GM23248 (cell line): ENCODE data around the gene AVL9. TPM values are rescaled to one million over a fixed set of nuclear protein-coding genes. Genes with fewer than 3 reads are reported as not detected.

ENCODE experiments used
- DNase-seq: peaks from one replicate; pipeline ENCODE4 v3.0.0-alpha.2; 2015
- H2AFZ ChIP-seq: fragments of 200-600 bp; sonication (generic); 2 replicates; pipeline ENCODE4 v1.6.1; 2016; ENCODE audit warnings: antibody characterized with exemption
- H3F3A ChIP-seq: fragments of 200-600 bp; sonication (generic); 2 replicates; pipeline ENCODE4 v1.6.1; 2016; ENCODE audit warnings: mild to moderate bottlenecking, antibody characterized with exemption, mixed run types; ENCODE audit not compliant: insufficient read depth
- H3K27ac ChIP-seq: fragments of 200-600 bp; sonication (generic); 2 replicates; pipeline ENCODE4 v1.5.1; 2016; ENCODE audit warnings: mild to moderate bottlenecking
- H3K27me3 ChIP-seq: fragments of 200-600 bp; sonication (generic); replicated peaks from 2 replicates; pipeline ENCODE4 v1.6.1; 2016; ENCODE audit warnings: mild to moderate bottlenecking; ENCODE audit not compliant: insufficient read depth
- H3K36me3 ChIP-seq: fragments of 200-600 bp; sonication (generic); 2 replicates; pipeline ENCODE4 v1.6.1; 2016; ENCODE audit warnings: low read depth, mild to moderate bottlenecking
- H3K4me1 ChIP-seq: fragments of 200-600 bp; sonication (generic); 2 replicates; pipeline ENCODE4 v1.6.1; 2016; ENCODE audit warnings: mild to moderate bottlenecking; ENCODE audit not compliant: insufficient read depth
- H3K4me2 ChIP-seq: fragments of 200-600 bp; sonication (generic); one replicate; pipeline ENCODE4 v1.6.1; 2016; ENCODE audit warnings: mild to moderate bottlenecking; ENCODE audit not compliant: unreplicated experiment
- H3K4me3 ChIP-seq: fragments of 200-600 bp; sonication (generic); 2 replicates; pipeline ENCODE4 v1.5.1; 2016; ENCODE audit warnings: mild to moderate bottlenecking
- H3K79me2 ChIP-seq: fragments of 200-600 bp; sonication (generic); 2 replicates; pipeline ENCODE4 v1.6.1; 2016; ENCODE audit warnings: mild to moderate bottlenecking; ENCODE audit not compliant: insufficient read depth
- H3K9ac ChIP-seq: fragments of 200-600 bp; sonication (generic); 2 replicates; pipeline ENCODE4 v1.6.1; 2016; ENCODE audit warnings: mild to moderate bottlenecking
- H3K9me2 ChIP-seq: fragments of 200-600 bp; sonication (generic); 2 replicates; pipeline ENCODE4 v1.6.1; 2016; ENCODE audit warnings: mixed run types, mild to moderate bottlenecking, moderate library complexity; ENCODE audit not compliant: insufficient read depth
- H3K9me3 ChIP-seq: fragments of 200-600 bp; sonication (generic); one replicate; pipeline ENCODE4 v1.6.1; 2017; ENCODE audit warnings: low read depth
- H4K20me1 ChIP-seq: fragments of 200-600 bp; sonication (generic); 2 replicates; pipeline ENCODE4 v1.6.0; 2016; ENCODE audit not compliant: insufficient read depth
- EZH2 ChIP-seq: fragments of 200-600 bp; sonication (generic); IDR thresholded peaks from 2 replicates; pipeline ENCODE4 v1.6.1; 2018; ENCODE audit warnings: antibody characterized with exemption, mild to moderate bottlenecking; ENCODE audit not compliant: insufficient read depth, poor library complexity, severe bottlenecking
- EZH2phosphoT487 ChIP-seq: fragments of 200-600 bp; sonication (generic); IDR thresholded peaks from 2 replicates; pipeline ENCODE4 v1.6.1; 2018; ENCODE audit warnings: antibody characterized with exemption, moderate library complexity, mild to moderate bottlenecking, low read depth; ENCODE audit not compliant: insufficient read depth
- WGBS, 2 experiments: methylation state at CpG; one replicate each; pipeline ENCODE4 v1.1.6; 2015 to 2017; ENCODE audit warnings: low lambda C conversion rate in 2 of 2, low coverage in 1 of 2; ENCODE audit errors: missing lambda C conversion rate in 2 of 2; 5-methylcytosine and 5-hydroxymethylcytosine counted together
- in situ Hi-C: fragments of 300-500 bp; cut with MboI; formaldehyde crosslinking; loops from 2 replicates; pipeline ENCODE4 v1.15.0; 2020
- polyA plus RNA-seq: library from polyadenylated mRNA; unstranded; fragments of >200 nt; fragmentation: Nextera tagmentation; extraction: Ambion mirVana; gene quantifications from 2 replicates; pipeline ENCODE4 v1.2.1, GENCODE V29; 2016
- total RNA-seq: library from RNA; depleted of rRNA; stranded (reverse); fragments of >200 nt; shearing (Covaris generic); gene quantifications from 2 replicates; pipeline ENCODE4 v1.2.3, GENCODE V29; 2014

Gene AVL9
- total and polyA plus RNA-seq, 2 experiments from 2014 or later: 5.1 to 12.0 TPM

- in situ Hi-C loops: no loop called here
- Histone ChIP-seq H4K20me1 (peaks cover 4% of the 10 kb centered on the region; the same call in 1 of the 2 replicates), H2AFZ (no peak overlapping the region), H3K4me1 (peaks cover 9% of the 10 kb centered on the region), H3K27me3 (no peaks in the 10 kb centered on the region), H3F3A (peaks cover 19% of the 10 kb centered on the region; the same call in 1 of the 2 replicates), H3K4me3 (no peak overlapping the region), H3K36me3 (0 out of 2 replicates have a peak, but pooled peaks cover 3% of the 10 kb centered on the region), H3K9ac (no peak overlapping the region), H3K9me2 (no peaks in the 10 kb centered on the region), H3K27ac (no peak overlapping the region), H3K9me3 (no peaks in the 10 kb centered on the region), H3K79me2 (peaks cover 99% of the 10 kb centered on the region), H3K4me2 (no peak overlapping the region)
- WGBS, 2 experiments: 39 to 45% methylated on average over 8 of the region's 8 CpGs
- DNase-seq: peak; percentile 22
- TF ChIP-seq EZH2phosphoT487: no peak
- no peak for TF ChIP-seq EZH2
Measured at GRCh38 chr7:32533276-32534029, 38.2 kb downstream of the AVL9 start.

GRCh38 chr7:32535162-32535702, 39.9 kb downstream of the AVL9 start:
- H3K27me3 ChIP-seq: no peaks in the 10 kb centered on the region
- WGBS, 2 experiments: 87 to 93% methylated on average over 4 of the region's 4 CpGs

DNA sequence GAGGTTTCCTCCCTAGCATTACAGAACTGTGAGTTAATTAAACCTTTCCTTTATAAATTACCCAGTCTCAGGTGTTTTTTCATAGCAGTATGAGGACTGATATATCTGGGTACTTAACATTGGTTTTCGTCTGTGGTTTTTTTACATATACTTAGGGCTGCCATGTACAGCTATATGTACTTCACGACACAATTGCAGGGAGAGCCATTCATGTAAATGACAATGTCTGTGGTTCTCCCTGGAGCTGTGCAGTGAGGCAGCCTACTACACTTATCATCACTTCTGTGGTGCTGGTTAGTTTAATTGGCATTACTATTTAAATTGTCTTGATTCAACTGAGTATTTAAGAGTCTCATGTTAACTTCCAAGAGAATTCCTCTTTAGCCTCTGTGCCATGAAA, 40.7 kb downstream of the AVL9 start:
- H3K4me1 ChIP-seq: peaks cover 9% of the 10 kb centered on the region
- no peaks in the 10 kb centered on the region for H3K9me3 ChIP-seq
- no peak overlapping the region for H3K27ac ChIP-seq
- peaks cover 98% of the 10 kb centered on the region for H3K79me2 ChIP-seq
- TF ChIP-seq EZH2: no peak
- no peak for TF ChIP-seq EZH2phosphoT487
- no peak overlapping the region for H3K4me2 ChIP-seq
- no peak overlapping the region for H3K9ac ChIP-seq
- peaks cover 26% of the 10 kb centered on the region; the same call in 1 of the 2 replicates for H3F3A ChIP-seq
- no peak overlapping the region for H3K4me3 ChIP-seq
- 98 to 100% methylated on average over 2 of the region's 2 CpGs for WGBS, 2 experiments
- in situ Hi-C loops: no loop called here
- H4K20me1 ChIP-seq: peaks cover 4% of the 10 kb centered on the region; the same call in 1 of the 2 replicates
- no peak overlapping the region for H2AFZ ChIP-seq
- no peaks in the 10 kb centered on the region for H3K9me2 ChIP-seq
- H3K27me3 ChIP-seq: no peaks in the 10 kb centered on the region
- H3K36me3 ChIP-seq: 0 out of 2 replicates have a peak, but pooled peaks cover 3% of the 10 kb centered on the region
- DNase-seq: no peak

More at GRCh38 chr7:32535162-32535702, 39.9 kb downstream of the AVL9 start:
- peaks cover 4% of the 10 kb centered on the region; the same call in 1 of the 2 replicates for H4K20me1 ChIP-seq
- DNase-seq: no peak
- H3K4me2 ChIP-seq: no peak overlapping the region
- TF ChIP-seq EZH2 (no peak), EZH2phosphoT487 (no peak)
- H3K9me3 ChIP-seq: no peaks in the 10 kb centered on the region
- H3K4me3 ChIP-seq: no peak overlapping the region
- H3F3A ChIP-seq: peaks cover 24% of the 10 kb centered on the region; the same call in 1 of the 2 replicates
- H3K4me1 ChIP-seq: peaks cover 9% of the 10 kb centered on the region
- 0 out of 2 replicates have a peak, but pooled peaks cover 3% of the 10 kb centered on the region for H3K36me3 ChIP-seq
- H3K9ac ChIP-seq: no peak overlapping the region
- H3K27ac ChIP-seq: no peak overlapping the region
- H3K79me2 ChIP-seq: peaks cover 99% of the 10 kb centered on the region
- in situ Hi-C loops: no loop called here
- H3K9me2 ChIP-seq: no peaks in the 10 kb centered on the region
- no peak overlapping the region for H2AFZ ChIP-seq

DNA sequence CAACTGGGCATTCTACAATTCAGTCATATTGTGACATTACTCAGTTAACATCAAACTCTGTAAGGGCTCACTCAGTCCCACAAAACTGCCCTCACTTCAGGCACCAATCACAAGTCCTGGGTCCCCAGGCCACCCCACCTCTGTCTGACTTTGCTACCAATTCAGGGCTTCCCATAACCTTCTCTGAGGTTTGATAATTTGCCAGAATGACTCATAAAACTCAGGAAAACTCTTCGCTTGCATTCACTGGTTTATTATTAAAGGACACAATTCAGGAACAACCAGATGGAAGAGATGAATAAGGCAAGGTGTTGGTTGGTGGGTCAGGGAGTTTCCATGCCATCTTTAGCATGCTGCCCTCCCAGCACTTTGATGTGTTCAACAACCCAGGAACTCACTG, 41.3 kb downstream of the AVL9 start:
- 12% methylated on average over 1 of the region's 1 CpG for WGBS, 2 experiments
- H3K4me1 ChIP-seq: peaks cover 9% of the 10 kb centered on the region
- no peaks in the 10 kb centered on the region for H3K9me2 ChIP-seq
- H3F3A ChIP-seq: peaks cover 26% of the 10 kb centered on the region; the same call in 1 of the 2 replicates
- H3K36me3 ChIP-seq: 0 out of 2 replicates have a peak, but pooled peaks cover 3% of the 10 kb centered on the region
- no peak overlapping the region for H3K4me3 ChIP-seq
- no peak overlapping the region for H2AFZ ChIP-seq
- no peak overlapping the region for H3K27ac ChIP-seq
- no peak overlapping the region for H3K9ac ChIP-seq
- H4K20me1 ChIP-seq: peaks cover 4% of the 10 kb centered on the region; the same call in 1 of the 2 replicates
- in situ Hi-C loops: no loop called here
- H3K27me3 ChIP-seq: no peaks in the 10 kb centered on the region
- TF ChIP-seq EZH2: no peak
- TF ChIP-seq EZH2phosphoT487: no peak
- DNase-seq: peak; percentile 67
- H3K79me2 ChIP-seq: peaks cover 98% of the 10 kb centered on the region
- no peaks in the 10 kb centered on the region for H3K9me3 ChIP-seq
- no peak overlapping the region for H3K4me2 ChIP-seq
